HG02763 (cell line): ENCODE results near the gene DRAM1.
A peak's percentile ranks its signal among the peaks of the same experiment; 100 is the strongest.

ENCODE experiments used
- ATAC-seq: cut with Tn5 transposase; IDR thresholded peaks from one replicate; pipeline ENCODE4 v1.9.1; 2021; ENCODE audit warnings: mild to moderate bottlenecking, moderate library complexity; ENCODE audit not compliant: unreplicated experiment

DRAM1 gene, protein sequence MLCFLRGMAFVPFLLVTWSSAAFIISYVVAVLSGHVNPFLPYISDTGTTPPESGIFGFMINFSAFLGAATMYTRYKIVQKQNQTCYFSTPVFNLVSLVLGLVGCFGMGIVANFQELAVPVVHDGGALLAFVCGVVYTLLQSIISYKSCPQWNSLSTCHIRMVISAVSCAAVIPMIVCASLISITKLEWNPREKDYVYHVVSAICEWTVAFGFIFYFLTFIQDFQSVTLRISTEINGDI

GRCh38 chr12:101876861-101877805 lies at the start of gene DRAM1:
DRAM1 (plus strand) TSS chr12:101877580; CDS start chr12:101877790, 210 bp downstream.
- peak; percentile 87 for ATAC-seq

DNA sequence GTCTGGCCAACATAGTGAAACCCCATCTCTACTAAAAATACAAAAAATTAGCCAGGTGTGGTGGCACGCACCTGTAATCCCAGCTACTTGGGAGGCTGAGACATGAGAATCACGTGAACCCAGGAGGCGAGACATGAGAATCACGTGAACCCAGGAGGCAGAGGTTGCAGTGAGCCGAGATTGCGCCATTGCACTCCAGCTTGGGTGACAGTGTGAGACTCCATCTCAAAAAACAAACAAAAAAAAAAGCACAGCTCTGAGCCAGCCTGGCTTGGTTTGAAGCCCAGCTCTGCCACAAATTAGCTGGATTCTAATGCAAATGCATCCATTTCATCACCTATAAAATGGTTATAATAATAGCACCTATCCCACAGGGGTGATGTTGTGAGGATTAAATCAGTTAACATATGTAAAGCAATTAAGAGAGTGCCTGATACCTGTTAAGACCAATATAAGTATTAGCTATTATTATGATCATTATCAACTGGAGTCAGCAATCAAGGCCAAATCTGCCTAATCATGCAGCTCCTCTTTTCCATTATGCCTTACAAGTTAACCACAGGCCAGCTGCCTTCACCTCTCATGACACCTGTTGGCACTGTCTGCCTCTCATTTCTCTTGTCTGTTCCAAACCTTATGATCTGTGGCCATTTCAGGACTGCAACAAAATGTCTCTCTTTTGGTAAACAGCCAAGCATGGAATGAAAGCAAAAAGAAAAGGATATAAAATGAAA lies 48.8 kb upstream of the DRAM1 start:
- no peak for ATAC-seq

DNA sequence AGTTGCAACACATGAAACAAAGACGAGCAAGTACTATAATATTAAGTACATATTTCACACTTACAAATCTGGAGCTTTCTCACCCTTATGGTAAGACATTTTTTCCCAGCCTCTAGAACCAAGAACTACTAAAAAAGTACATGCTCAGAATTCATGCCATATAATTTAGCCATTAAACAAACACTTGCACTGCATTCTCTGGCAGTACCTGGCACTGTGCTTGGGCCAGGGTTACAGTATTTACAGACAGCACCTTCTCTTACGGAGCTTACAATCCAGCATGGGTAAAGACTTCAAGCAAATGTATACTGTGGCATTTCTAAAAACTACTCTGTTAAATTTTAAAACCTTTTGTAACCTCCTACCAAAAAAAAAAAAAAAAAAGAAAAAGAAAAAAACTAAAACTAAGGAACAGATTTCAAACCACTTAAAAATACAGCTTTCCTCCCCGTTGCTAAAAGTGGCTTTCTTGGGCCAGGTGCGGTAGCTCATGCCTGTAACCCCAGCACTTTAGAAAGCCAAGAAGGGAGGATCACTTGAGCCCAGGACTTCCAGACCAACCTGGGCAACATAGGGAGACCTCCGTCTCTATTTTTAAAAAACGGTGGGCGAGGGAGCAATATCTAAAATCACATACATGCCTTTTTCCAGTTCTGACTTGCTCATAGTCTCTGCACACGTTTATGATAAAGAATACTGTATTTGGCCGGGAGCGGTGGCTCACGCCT lies 47.6 kb upstream of the DRAM1 start:
- ATAC-seq = no peak

- peak; percentile 91 for ATAC-seq
Observed at GRCh38 chr12:101830367-101831325, 46.7 kb upstream of the DRAM1 start, which contains the start of gene GNPTAB. GNPTAB (minus strand) TSS chr12:101830959; CDS start chr12:101830675, 284 bp downstream.

DNA sequence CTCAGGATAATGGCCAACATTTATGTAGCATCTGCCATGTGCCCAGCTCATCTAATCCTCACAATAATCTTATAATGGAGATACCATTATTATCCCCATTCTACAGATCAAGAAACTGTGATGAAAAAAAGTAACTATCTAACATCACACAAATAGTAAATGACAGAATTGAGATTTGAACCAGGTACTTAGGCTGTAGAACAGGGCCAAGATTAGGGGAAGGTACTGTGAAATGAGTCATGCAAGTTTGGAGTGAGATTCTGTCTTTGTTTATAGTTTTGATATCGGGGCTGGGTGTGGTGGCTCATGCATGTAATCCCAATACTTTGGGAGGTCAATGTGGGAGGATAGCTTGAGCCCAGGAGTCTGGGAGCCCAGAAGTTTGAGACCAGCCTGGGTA lies 45.4 kb upstream of the DRAM1 start:
- ATAC-seq = no peak

DNA sequence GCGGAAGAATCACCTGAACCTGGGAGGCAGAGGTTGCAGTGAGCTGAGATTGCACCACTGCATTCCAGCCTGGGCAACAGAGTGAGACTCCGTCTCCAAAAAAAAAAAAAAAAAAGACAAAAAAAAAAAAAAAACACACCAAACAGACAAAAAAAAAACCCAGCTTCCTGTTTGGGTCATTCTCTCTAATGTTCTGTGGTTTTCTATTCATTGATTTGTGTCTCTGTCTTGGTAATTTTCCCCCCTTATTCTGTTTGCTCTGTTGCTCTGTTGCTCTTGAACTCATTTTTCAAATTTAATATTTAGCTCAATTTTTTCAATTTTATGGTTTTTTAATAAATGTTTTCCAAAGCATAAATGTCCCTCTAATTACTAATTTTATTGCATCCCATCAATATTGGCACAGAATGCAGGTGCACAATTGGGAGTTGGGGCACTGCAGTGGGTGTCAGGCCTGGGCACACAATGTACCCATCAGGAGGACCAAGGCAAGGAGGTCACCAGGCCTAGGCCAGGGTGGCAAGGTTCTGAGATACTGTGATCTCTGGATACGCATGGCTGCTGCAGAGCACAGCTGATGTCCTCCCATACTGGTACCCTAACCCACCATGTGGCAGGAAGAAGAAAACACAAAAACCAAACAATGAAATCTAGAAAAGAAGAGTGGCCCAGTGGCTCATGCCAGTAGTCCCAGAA lies 38.6 kb upstream of the DRAM1 start:
- ATAC-seq = no peak

DNA sequence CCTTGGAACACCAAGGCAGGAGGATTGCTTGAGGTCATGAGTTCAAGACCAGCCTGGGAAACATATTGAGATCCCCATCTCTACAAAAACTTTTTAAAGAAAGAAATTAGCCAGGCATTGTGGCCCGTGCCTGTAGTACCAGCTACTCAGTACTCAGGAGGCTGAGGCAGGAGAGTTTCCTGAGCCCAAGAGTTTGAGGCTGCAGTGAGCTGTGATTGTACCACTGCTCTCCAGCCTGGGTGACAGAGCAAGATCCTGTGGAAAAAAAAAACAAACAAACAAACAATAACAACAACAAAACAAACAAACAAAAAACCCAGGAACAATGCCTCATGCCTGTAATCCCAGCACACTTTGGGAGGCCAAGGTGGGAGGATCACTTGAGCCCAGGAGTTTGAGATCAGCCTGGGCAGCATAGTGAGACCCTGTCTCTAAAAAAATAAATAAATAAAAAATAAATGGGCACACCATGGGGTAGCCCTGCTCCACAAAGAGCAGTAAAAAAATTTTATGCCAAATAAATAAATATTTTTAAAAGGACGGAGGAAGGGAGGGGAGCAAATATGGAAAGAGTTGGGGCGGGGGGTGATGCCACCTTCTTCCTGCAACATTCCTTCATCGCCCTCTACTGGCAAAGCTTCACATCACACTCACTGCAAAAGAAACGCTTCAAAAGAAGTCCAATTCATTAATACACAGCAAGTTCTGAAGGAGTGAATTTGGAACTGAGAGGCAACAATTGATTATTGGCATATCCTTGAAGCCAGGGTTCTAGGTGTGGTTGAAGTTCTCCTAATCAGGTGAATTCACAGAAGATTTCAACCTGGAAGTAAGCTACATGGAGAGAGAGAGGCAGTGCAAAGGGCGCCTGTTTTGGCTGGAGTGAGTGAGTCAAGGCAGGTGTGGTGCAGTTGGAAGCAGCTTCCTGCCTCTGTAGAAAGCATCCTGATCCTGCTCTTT lies 37.8 kb upstream of the DRAM1 start:
- no peak for ATAC-seq

DNA sequence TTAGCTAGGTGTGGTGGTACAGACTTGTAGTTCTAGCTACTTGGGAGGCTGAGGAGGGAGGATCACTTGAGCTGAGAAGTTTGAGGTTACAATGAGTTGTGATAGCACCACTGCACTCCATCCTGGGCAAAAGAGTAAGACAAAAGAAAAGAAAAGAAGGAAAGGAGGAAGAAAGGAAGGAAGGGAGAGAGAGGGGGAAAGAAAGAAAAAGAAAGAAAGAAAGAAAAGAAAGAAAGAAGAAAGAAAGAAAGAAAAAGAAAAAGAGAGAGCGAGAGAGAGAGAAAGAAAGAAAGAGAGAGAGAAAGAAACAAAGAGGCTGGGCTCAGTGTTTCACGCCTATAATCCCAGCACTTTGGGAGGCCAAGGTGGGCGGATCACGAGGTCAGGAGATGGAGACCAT lies 36.3 kb upstream of the DRAM1 start:
- no peak for ATAC-seq

DNA sequence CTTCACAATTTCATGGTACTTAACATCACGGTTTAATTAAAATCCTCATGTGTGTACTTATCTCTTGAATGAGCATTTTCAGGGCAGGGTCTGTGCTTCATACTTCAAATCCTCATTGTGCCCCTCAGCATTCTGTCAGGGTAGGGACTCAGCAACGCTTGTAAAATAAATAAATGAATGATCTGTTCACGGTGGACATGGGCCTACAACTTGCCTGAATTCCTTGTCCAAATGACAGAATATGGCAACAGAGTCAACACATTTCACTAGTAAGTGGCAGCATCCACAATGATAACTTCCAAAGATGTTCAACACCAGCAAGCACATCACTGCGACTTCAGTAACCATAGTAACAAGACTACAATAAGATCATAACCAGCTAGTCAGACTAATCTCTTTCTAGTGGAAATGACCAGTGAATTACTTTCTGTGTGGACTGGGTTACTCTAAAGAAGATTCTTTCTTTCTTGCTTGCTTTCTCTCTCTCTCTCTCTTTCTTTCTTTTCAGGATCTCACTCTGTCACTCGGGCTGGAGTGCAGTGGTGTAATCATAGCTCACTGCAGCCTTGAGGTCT lies 32.2 kb upstream of the DRAM1 start:
- no peak for ATAC-seq

- no peak for ATAC-seq
Observed at GRCh38 chr12:101847325-101847724, 30.1 kb upstream of the DRAM1 start.

DNA sequence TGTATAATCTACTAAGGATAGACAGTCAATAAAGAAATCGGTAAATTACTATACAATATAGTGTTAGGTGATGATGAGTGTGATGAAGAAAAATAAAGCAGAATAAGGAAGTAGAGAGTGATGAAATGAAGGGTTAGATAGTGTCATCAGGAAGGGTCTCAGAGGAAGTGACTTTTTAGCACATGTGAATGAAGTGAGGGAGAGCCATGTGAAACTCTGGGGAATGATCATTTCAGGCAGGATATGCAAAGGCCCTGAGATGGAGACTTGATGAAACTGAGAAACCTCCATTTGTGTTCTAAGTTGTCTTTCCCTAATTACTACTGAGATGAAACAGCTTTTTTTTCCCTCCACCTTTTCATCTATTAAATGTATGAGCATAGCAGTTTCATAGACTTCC lies 27.2 kb upstream of the DRAM1 start:
- ATAC-seq = no peak

- no peak for ATAC-seq
Observed at GRCh38 chr12:101852998-101853397, 24.4 kb upstream of the DRAM1 start.

DNA sequence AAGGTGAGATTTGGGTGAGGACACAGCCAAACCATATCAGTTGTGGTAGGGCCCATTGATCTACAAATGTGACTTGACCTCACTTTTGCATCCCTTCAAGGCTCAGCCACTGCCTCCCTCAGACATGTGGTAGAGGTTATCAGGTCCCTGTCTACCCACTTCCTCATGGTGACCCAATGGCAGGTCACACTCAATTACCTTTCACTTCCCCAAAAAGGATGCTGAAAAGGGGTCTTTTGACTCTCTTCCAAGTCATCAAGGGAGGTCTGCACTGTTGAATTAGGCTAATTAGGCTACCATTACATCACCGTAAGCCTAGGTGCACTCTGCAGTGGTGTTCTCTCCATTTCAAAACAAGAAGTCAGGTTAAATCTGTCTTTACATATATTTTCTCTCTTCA lies 22.6 kb upstream of the DRAM1 start:
- ATAC-seq = peak; percentile 52

- ATAC-seq = no peak
Observed at GRCh38 chr12:101855364-101855884, 22.0 kb upstream of the DRAM1 start.

GRCh38 chr12:101855976-101856375 lies 21.4 kb upstream of the DRAM1 start:
- no peak for ATAC-seq

GRCh38 chr12:101856614-101857013 lies 20.8 kb upstream of the DRAM1 start:
- peak; percentile 12 for ATAC-seq

GRCh38 chr12:101857043-101857558 lies 20.3 kb upstream of the DRAM1 start:
- ATAC-seq = peak; percentile 33
